ENCODE data around the gene HDAC9. TPM values are rescaled to one million over a fixed set of nuclear protein-coding genes. Genes with fewer than 3 reads are reported as not detected.

The HDAC9 gene
- total RNA-seq, 1 donor from 2014 or later, result 3.6 TPM

- no peak for TF ChIP-seq CTCF (IDR thresholded peaks at IDR 0.05; ENCODE audit: unreplicated experiment)
- H3K36me3 Mint-ChIP-seq (ENCODE audit: insufficient read depth), result no peaks in the 10 kb centered on the region
- no peak for DNase-seq (ENCODE audit: low spot score, unreplicated experiment)
- no peaks in the 10 kb centered on the region for H3K27me3 Mint-ChIP-seq
- H3K4me1 Mint-ChIP-seq (ENCODE audit: low read depth), result peaks cover 9% of the 10 kb centered on the region
- H3K9me3 Mint-ChIP-seq (ENCODE audit: low read depth), result no peaks in the 10 kb centered on the region
- no peak overlapping the region for H3K27ac Mint-ChIP-seq
- no peak overlapping the region for H3K4me3 Mint-ChIP-seq (ENCODE audit: low read depth)
Observed at GRCh38 chr7:18521945-18522566, 26.5 kb downstream of the HDAC9 start.

GRCh38 chr7:18524248-18524647 lies 28.7 kb downstream of the HDAC9 start:
- DNase-seq (ENCODE audit: low spot score, unreplicated experiment), result no peak
- no peak overlapping the region for H3K4me3 Mint-ChIP-seq (ENCODE audit: low read depth)
- H3K9me3 Mint-ChIP-seq (ENCODE audit: low read depth), result no peaks in the 10 kb centered on the region
- H3K36me3 Mint-ChIP-seq (ENCODE audit: insufficient read depth), result no peaks in the 10 kb centered on the region
- H3K27ac Mint-ChIP-seq, result no peak overlapping the region
- H3K27me3 Mint-ChIP-seq, result no peaks in the 10 kb centered on the region
- TF ChIP-seq CTCF (IDR thresholded peaks at IDR 0.05; ENCODE audit: unreplicated experiment), result no peak
- H3K4me1 Mint-ChIP-seq (ENCODE audit: low read depth), result no peaks in the 10 kb centered on the region

GRCh38 chr7:18526368-18526878 lies 30.9 kb downstream of the HDAC9 start:
- no peak for TF ChIP-seq CTCF (IDR thresholded peaks at IDR 0.05; ENCODE audit: unreplicated experiment)
- Mint-ChIP-seq H3K27me3 (no peaks in the 10 kb centered on the region), H3K27ac (no peak overlapping the region), H3K36me3 (ENCODE audit: insufficient read depth) (no peaks in the 10 kb centered on the region), H3K4me1 (ENCODE audit: low read depth) (no peaks in the 10 kb centered on the region), H3K9me3 (ENCODE audit: low read depth) (no peaks in the 10 kb centered on the region), H3K4me3 (ENCODE audit: low read depth) (no peak overlapping the region)
- no peak for DNase-seq (ENCODE audit: low spot score, unreplicated experiment)

- no peaks in the 10 kb centered on the region for H3K9me3 Mint-ChIP-seq (ENCODE audit: low read depth)
Observed at GRCh38 chr7:18529239-18529638, 33.7 kb downstream of the HDAC9 start.

More at GRCh38 chr7:18529239-18529638, 33.7 kb downstream of the HDAC9 start:
- H3K4me1 Mint-ChIP-seq (ENCODE audit: low read depth), result no peaks in the 10 kb centered on the region
- H3K4me3 Mint-ChIP-seq (ENCODE audit: low read depth), result no peak overlapping the region
- no peak for DNase-seq (ENCODE audit: low spot score, unreplicated experiment)
- H3K27me3 Mint-ChIP-seq, result no peaks in the 10 kb centered on the region
- no peak overlapping the region for H3K27ac Mint-ChIP-seq
- no peaks in the 10 kb centered on the region for H3K36me3 Mint-ChIP-seq (ENCODE audit: insufficient read depth)
- TF ChIP-seq CTCF (IDR thresholded peaks at IDR 0.05; ENCODE audit: unreplicated experiment), result no peak

All from progenitor cell of endocrine pancreas (in vitro differentiated cells).